Psoas muscle (tissue), 8 donors: Measurements from ENCODE around the gene CDKAL1. TPM values are rescaled to one million over a fixed set of nuclear protein-coding genes. Genes with fewer than 3 reads are reported as not detected.
A peak's percentile ranks its signal among the peaks of the same experiment; 100 is the strongest.

Experiments
- ATAC-seq, 4 donors: fragments of 200-7000 bp; cut with Tn5 transposase; one replicate each; pipeline ENCODE4 v1.9.1; 2020; ENCODE audit warnings: moderate library complexity in 3 of 4, mild to moderate bottlenecking in 2 of 4
- DNase-seq, 2 donors: peaks; one replicate each; pipeline ENCODE4 v3.0.0-alpha.2; 2020
- H3K27ac ChIP-seq: fragments of 200-600 bp; one replicate; pipeline ENCODE4 v1.8.0; 2022
- H3K27me3 ChIP-seq, 3 donors: fragments of 200-600 bp in 1 of 3; one replicate each; pipeline versions ENCODE4 v1.6.1 to v1.8.0; 2013 to 2022; ENCODE audit warnings: low read length in 2 of 3, mild to moderate bottlenecking in 2 of 3, moderate library complexity in 1 of 3; ENCODE audit not compliant: insufficient read depth in 3 of 3
- H3K36me3 ChIP-seq, 2 donors: fragments of 200-600 bp in 1 of 2; one replicate each; pipeline versions ENCODE4 v1.6.1 to v1.8.0; 2013 to 2022; ENCODE audit warnings: low read depth in 1 of 2, mild to moderate bottlenecking in 1 of 2, moderate library complexity in 1 of 2; ENCODE audit not compliant: insufficient read depth in 1 of 2
- H3K4me1 ChIP-seq: fragments of 200-600 bp; one replicate; pipeline ENCODE4 v1.8.0; 2022
- H3K4me3 ChIP-seq: fragments of 200-600 bp; one replicate; pipeline ENCODE4 v1.8.0; 2022; ENCODE audit warnings: mild to moderate bottlenecking
- H3K9me3 ChIP-seq: fragments of 200-600 bp; one replicate; pipeline ENCODE4 v1.8.0; 2022
- WGBS, 3 donors: extraction: QIAGEN DNeasy Blood & Tissue Kit; methylation state at CpG; one replicate each; pipeline versions ENCODE4 v1.1.6 to v1.1.7; 2013; 5-methylcytosine and 5-hydroxymethylcytosine counted together
- intact Hi-C, 2 donors: fragments of 100-400 bp; cut with DNase I; formaldehyde crosslinking; loops; one replicate each; pipeline versions ENCODE4 v1.11.0 to v1.14.2; 2022
- polyA plus RNA-seq, 3 donors: library from polyadenylated mRNA; stranded (reverse); fragments of 200-250 nt; gene quantifications; one replicate each; pipeline ENCODE4 v1.2.3, GENCODE V29; 2013
- total RNA-seq, 4 donors: library from RNA; stranded (reverse); fragmentation: NEBNext Ultra II Directional in 2 of 4; extraction: Animal tissue kit (Norgen Biotek cat#: 25700) in 2 of 4; gene quantifications; one replicate each; pipeline versions ENCODE4 v1.2.1 to v1.2.4, GENCODE V29; 2021 to 2023
- TF ChIP-seq, protein P1 (sequence below): fragments of 200-600 bp; IDR thresholded peaks from one replicate; pipeline ENCODE4 v1.8.0; 2022; ENCODE audit warnings: antibody characterized with exemption
- donor health status: healthy with polysubstance abuse.
- donor health status: DM: no; HTN: no; CAD: no; lungs with moderate emphysema.
- donor health status: Bipolar disorder and iron deficiency.
- donor health status: healthy.
- donor health status: DM: yes; HTN: yes; CAD: no.
- donor health status: DM: no; HTN: no; CAD: no.
- donor health status: DM: no; HTN: no; CAD: no.
- donor health status: DM: yes; HTN: yes; CAD: no.

CDKAL1 gene
- total and polyA plus RNA-seq, 7 donors: 4.5 to 16.1 (median 12.9) TPM

DNA sequence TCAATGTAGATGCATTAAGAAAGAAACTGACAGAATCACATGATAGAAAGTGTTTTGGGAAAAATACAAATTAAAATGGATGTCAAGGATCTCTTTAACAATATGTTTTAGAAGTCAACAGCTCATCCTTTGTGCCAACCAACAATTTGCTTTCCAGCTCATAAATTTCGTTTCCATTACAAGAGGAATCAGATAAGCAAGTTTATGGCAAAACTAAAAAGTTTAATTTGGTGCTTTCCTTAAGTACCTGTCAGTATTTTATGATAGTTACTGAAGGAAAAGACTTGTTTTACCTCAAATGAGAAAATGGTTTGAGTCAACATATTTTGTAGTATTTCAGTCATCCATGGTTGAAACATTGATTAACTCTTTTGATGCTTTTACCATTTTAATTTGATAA lies 130.0 kb downstream of the CDKAL1 start:
- no peak overlapping the region for H3K27ac ChIP-seq
- H3K9me3 ChIP-seq: no peaks in the 10 kb centered on the region
- H3K36me3 ChIP-seq: peaks cover 0 to 3% of the 10 kb centered on the region in 2 donors
- 94 to 98% (median 96%) methylated on average over 1 of the region's 1 CpG for WGBS, 3 donors
- intact Hi-C loops: no loop called here
- ATAC-seq: no peak
- TF ChIP-seq, protein P1, sequence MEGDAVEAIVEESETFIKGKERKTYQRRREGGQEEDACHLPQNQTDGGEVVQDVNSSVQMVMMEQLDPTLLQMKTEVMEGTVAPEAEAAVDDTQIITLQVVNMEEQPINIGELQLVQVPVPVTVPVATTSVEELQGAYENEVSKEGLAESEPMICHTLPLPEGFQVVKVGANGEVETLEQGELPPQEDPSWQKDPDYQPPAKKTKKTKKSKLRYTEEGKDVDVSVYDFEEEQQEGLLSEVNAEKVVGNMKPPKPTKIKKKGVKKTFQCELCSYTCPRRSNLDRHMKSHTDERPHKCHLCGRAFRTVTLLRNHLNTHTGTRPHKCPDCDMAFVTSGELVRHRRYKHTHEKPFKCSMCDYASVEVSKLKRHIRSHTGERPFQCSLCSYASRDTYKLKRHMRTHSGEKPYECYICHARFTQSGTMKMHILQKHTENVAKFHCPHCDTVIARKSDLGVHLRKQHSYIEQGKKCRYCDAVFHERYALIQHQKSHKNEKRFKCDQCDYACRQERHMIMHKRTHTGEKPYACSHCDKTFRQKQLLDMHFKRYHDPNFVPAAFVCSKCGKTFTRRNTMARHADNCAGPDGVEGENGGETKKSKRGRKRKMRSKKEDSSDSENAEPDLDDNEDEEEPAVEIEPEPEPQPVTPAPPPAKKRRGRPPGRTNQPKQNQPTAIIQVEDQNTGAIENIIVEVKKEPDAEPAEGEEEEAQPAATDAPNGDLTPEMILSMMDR: no peak
- no peak for DNase-seq
- H3K27me3 ChIP-seq: no peaks in the 10 kb centered on the region
- no peak overlapping the region for H3K4me3 ChIP-seq
- H3K4me1 ChIP-seq: peaks cover 4% of the 10 kb centered on the region

DNA sequence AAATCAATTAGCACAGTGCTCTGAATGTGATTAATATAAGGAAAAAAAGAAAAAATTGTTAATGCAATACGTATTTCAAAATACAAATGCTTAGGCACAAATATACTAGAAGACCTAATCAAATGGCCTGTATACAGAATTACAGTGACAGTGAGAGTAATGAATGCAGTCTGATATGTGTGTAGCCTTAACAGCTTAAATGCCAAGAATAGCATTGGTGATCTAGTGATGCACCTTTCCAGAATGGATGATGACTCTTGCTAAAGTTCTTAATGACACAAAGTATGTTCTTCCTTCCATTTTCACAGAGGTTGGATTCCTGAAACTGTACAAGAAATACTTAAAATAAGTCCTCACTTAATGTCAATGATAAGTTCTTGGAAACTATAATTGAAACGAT lies 131.0 kb downstream of the CDKAL1 start:
- Histone ChIP-seq H3K27ac (no peak overlapping the region), H3K4me3 (no peak overlapping the region), H3K36me3 (no peaks in the 10 kb centered on the region), H3K4me1 (peaks cover 4% of the 10 kb centered on the region), H3K9me3 (no peaks in the 10 kb centered on the region), H3K27me3 (no peaks in the 10 kb centered on the region)
- TF ChIP-seq, protein P1: no peak
- WGBS, 3 donors: 44 to 90% (median 78%) methylated on average over 2 of the region's 2 CpGs
- DNase-seq (no peak), ATAC-seq (peak; percentile 37 to 73 (median 55))
- intact Hi-C loops: no loop called here

DNA sequence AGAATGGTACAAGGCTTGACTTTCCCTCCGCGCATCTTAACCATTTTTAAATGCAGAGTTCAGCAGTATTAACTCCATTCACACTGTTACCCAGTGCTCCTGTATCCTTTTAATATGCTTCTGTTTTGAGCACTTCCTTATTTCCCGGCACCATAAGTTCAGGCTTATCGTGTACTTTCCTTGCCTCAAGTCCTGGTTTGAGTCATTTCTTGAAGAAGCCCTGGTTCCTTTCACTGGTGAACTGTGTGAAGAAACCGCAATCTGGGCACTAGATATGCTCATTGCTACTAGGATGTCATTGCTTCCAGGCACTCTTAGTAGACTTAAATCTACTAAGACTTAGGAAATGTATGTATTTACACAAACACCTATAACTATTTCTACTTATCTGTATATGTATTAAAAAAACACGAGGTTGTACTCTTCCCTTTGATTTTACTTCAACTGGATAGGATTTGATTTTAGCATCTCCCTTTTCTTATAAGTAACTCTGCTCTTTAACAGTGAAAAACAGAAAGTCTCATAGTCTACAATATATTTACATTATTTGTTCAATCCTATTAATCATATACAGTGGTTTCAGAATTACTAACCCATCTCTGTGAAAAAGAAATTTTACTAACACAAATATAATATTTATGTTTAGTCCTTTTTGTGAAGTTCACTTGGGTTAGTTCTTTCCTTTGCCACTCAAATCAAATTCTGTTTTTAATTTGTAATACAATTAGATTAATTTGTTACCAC lies 135.5 kb downstream of the CDKAL1 start:
- no peak overlapping the region for H3K27ac ChIP-seq
- no peaks in the 10 kb centered on the region for H3K27me3 ChIP-seq
- ATAC-seq: no peak
- 92 to 97% (median 94%) methylated on average over 6 of the region's 6 CpGs for WGBS, 3 donors
- no peak overlapping the region for H3K4me3 ChIP-seq
- TF ChIP-seq, protein P1: no peak
- H3K4me1 ChIP-seq: peaks cover 4% of the 10 kb centered on the region
- DNase-seq: no peak
- no peaks in the 10 kb centered on the region for H3K9me3 ChIP-seq
- no peaks in the 10 kb centered on the region for H3K36me3 ChIP-seq
- intact Hi-C loops: no loop called here

DNA sequence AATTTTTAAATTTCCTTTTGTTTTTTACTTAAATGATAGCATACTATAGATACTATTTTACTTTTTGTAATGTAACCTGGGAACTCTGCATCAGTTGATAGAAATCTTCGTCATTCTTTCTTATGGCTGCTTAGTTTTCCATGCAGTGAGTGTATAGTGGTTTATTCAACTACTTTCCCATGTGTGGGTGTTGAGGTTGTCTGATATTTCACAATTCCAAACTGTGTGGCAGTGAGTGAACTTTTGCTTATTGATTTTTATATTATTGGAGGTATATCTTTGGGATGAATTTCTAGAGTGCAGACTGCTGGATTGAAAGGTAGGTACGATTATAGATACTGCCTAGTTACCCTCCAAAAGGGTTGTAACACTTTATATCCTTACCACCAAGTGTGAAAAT lies 136.5 kb downstream of the CDKAL1 start:
- Histone ChIP-seq H3K9me3 (no peaks in the 10 kb centered on the region), H3K27me3 (no peaks in the 10 kb centered on the region), H3K36me3 (no peaks in the 10 kb centered on the region), H3K4me3 (no peak overlapping the region), H3K4me1 (peaks cover 4% of the 10 kb centered on the region), H3K27ac (no peak overlapping the region)
- intact Hi-C loops: no loop called here
- ATAC-seq: no peak
- DNase-seq: no peak
- 96 to 98% (median 98%) methylated on average over 2 of the region's 2 CpGs for WGBS, 3 donors
- TF ChIP-seq, protein P1: no peak

DNA sequence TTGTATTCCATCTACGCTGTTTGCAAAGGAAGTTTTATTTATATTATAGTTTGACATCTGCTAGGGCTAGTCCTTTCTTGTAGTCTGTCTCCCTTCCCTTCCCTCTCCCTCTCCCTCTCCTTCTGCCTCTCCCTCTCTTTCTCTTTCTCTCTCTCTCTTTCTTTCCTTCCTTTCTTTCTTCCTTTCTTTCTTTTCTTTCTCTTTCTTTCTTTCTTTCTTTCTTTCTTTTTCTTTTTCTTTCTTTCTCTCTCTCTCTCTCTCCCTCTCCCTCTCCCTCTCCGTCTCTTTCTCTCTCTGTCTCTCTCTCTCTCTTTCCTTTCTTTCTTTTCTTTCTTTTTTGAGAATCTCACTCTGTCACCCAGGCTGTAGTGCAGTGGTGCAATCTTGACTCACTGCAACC lies 137.8 kb downstream of the CDKAL1 start:
- Histone ChIP-seq H3K4me3 (no peak overlapping the region), H3K27ac (no peak overlapping the region), H3K4me1 (peaks cover 4% of the 10 kb centered on the region), H3K36me3 (no peaks in the 10 kb centered on the region), H3K9me3 (no peaks in the 10 kb centered on the region), H3K27me3 (no peaks in the 10 kb centered on the region)
- TF ChIP-seq, protein P1: no peak
- ATAC-seq (no peak), DNase-seq (no peak)
- 92 to 100% (median 97%) methylated on average over 2 of the region's 2 CpGs for WGBS, 3 donors
- intact Hi-C loops: no loop called here
